ENCODE results near the gene C10orf53.
"Not testable (repeated sequence)": the region's sequence is repeated elsewhere in the genome, so short reads cannot be mapped to it uniquely, and the experiment has no call there.

Gene C10orf53

DNA sequence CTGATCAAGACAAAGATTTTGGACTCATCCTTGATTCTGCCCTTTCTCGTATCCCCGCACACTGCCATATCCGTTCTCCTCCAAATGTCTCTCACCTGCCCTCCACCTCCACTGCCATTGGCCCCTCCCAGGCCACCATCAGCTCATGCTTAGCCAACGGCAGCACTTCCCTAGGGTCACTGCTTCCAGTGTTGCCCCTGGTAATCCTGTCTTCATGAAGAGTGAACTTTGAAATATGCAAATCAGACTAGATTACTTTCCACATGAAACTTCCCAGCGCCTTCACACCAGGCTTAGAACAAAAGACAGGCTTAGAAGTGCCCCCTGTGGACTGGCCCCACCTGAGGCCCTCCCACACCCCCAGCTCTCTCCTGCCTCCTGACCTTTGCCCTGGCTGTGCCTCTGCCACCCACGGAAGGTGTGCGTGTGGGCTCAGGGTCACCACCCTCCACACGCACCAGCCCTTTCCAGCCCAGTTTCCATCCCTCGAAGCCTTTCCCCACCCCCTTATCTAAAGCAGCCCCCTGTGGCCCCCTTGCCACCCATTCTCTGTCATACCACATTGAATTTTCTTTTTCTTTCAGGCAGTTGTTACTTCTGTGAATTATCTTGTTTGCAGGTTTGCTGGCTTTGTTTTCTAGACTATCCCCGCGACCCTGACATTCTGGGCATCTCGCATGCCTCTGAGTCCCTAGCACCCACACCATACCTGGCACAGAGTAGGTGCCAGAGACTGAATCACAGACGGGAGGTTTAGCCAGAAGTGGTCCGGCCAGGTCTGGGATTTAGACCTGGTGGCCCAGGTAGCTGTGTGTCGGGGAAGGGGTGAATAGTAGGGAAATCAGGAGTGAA, 26.8 kb upstream of the C10orf53 start:
- DNase-seq, result no peak

DNA sequence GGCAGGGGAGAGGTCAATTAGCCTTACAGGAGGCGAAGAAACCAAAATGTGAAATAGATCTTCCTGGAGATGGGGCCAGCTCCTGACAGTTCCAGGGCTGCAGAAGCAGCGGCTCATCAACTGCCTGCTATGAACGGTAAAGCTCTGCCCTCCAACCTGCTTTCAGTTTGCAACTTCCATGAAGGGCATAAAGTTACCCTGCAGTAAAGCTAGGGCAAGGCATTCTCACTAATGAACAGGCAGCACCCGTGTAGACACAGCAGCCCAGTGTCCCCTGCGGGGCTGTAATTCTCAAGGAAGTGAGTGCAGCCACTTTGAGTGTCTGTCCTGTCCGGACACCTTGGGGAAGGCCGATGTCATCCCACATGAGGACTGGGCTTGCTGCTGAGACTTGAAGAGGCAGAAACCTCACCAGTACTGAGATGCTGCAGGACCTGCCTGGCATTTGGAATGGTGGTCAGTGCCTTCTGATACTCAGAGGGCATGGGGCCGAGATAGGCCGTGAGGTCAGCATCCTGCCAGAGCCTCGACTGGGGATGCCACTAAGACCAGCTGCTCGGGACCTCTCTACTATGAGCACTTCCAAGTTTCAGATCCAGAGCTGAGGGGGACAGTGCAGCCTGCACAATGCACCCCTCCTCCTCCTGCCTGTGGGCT, 26.1 kb upstream of the C10orf53 start:
- DNase-seq, result no peak

DNA sequence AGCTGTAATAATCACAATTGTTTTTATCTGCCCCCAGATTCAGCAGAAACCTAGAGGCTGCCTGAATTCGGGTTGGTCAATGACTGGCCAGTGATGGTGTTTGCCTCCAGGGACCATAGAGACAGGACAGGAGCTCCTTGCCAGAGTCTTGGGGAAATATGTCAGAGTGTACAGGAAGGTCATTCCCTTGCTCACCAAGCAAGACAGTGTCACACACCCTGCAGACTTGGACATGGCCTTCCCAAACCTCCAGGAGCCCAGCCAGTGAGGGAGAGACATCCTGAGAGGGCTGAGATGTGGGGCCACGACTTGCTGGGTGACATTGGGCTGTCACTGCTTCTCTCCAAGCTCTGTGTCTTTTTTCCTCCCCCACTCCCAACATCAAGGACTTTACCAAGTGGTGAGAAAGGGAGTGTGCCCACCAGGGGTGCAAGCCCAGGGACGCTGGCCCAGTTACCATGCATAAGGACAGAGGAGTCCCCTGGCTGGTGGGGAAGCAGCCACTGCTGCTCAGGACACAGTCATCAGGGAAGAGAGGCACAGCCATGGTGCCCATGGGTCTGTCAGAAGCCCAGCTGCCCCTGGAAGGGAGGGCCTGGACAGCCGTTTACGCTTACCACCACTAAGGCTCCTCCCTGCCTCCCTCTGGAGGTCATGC, 25.3 kb upstream of the C10orf53 start:
- no peak for DNase-seq

DNA sequence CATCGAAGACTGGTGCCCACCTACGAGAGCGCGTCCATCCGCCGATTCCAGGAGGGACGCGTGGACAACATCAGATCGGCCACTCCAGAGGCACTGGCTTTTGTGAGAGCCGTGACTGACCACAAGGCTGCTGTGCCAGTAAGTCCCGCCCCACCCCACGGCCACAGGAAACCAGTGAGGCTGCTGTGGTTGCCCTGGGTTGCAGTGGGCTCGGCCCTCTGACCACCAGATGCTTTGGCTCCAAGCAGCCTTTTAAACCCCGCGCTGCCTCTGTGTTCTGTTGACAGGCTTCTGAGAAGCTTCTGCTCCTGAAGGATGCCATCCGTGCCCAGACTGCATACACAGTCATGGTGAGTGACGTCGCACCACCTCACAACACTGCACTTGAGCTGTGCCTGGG, 24.4 kb upstream of the C10orf53 start:
- DNase-seq, result no peak

DNA sequence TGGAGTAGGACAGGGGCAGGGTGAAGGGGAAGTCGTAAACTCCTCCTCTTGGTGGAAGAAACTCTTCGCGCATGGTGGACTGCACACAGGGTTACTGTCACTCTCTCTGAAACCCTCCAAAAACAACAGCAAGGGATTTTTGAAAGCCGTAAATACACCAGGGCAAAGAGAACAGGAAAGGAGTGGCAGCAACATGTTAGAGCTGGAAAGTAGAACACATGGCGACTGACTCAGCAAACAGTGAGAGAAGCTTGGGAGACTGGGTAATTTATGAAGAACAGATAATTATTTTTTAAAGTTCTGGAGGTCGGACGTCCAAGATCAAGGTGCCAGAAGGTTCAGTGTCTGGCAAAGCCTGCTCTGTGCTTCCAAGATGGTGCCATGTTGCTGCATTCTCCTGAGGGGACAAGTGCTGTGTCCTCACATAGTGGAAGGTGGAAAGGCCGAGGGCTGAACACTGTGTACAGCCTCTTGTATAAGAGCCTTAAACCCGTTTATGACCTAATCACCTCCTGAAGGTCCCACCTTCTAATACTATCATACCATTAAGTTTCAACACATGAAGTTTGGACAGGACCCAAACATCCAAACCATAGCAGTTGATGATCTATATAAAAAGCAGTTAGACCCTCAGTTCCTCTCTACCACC, 22.5 kb upstream of the C10orf53 start:
- DNase-seq, result no peak

DNA sequence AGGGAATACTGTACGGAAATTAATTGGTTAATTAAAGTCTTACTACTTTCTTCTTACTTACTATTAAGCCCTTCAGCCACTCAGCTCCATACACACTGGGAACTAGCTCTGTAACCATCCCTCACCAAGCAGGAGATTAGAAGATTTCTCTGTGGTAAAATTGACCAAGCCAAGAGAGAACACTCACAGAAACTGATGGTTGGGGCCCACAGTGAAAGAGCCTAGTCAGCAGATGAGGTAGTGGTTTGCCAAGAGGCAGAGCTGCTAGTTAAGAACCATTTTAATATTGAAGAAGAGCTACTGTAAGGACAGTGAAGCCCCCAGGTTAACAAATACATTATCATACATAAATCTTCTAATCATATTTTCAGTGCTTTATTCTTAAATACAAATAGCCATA, 21.8 kb upstream of the C10orf53 start:
- DNase-seq, result no peak

DNA sequence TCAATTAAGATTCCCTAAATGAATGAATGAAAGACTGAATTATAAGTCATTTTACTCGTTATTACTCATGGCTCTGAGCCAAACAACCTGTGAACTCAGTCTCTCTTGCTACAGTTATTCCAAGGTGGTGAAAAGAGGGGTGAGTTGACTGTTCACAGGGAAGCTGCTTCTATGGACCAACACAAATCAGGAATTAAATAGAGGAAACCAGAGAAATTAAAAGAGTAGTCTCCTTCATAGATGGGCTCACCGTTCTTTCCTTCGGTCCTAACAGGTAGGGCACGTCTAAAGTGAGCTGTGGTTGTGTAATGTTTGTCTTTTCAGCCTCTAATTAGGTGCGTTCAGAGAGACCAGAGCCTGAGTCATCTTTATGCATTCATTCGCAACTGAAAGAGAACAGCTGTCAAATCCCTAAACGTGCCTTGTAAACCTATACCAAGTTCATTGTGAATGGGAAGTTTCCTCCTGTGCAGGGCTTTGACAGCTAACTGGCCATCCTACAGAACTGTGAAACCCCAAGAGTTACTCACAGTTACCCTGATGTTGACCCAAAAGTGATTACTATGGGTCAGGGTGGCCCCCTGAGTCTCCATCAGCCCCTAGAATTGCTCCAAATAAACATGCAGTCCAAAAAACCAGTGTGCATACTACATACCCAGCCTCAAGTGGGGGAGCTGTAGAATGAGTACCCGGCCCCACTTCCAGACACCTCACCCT, 18.2 kb upstream of the C10orf53 start:
- DNase-seq, result no peak

DNA sequence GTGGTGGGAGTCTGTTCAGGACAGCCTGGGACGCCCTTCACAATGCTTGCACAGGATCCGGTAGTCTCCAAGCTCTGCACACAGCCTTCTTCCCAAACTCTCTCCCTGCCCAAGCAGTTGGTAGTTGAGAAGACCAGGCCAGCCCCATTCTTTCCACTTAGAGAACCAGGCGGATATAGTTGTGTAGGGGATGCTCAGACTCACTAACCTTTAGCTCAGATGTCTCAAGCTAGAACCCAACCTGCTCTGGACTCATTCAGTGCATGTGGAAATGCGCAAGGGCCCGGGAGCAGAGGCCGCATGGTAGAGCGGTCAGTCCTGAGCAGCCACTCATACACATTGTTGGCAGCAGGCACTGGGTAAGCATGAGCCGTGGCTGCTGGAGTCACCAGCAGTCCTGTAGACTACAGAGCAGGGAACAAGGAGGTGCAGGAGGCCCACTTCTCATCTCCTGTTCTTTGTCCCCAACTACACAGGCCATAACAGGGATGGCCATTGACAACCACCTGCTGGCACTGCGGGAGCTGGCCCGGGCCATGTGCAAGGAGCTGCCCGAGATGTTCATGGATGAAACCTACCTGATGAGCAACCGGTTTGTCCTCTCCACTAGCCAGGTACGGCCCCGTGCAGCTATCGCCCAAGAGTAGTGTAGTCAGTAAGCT, 17.2 kb upstream of the C10orf53 start:
- no peak for DNase-seq

DNA sequence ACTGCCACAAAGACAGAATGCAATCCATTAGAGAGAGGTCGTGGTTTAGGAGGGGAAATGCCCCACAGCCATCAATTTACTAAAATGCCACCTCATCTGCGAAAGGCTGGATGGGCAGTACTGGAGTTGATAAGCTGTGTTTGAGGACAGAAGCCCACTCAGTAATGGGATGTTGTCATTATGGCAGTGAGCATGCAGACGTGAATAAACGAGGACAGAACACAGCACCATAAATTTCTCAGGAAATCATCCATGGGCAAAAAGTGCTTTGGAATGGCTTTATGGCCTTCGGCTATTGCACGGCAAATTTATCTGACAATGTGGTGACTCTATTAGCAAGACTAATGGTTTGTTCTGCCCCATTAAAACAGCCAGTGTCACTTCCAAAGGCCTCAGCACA, 15.9 kb upstream of the C10orf53 start:
- no peak for DNase-seq

DNA sequence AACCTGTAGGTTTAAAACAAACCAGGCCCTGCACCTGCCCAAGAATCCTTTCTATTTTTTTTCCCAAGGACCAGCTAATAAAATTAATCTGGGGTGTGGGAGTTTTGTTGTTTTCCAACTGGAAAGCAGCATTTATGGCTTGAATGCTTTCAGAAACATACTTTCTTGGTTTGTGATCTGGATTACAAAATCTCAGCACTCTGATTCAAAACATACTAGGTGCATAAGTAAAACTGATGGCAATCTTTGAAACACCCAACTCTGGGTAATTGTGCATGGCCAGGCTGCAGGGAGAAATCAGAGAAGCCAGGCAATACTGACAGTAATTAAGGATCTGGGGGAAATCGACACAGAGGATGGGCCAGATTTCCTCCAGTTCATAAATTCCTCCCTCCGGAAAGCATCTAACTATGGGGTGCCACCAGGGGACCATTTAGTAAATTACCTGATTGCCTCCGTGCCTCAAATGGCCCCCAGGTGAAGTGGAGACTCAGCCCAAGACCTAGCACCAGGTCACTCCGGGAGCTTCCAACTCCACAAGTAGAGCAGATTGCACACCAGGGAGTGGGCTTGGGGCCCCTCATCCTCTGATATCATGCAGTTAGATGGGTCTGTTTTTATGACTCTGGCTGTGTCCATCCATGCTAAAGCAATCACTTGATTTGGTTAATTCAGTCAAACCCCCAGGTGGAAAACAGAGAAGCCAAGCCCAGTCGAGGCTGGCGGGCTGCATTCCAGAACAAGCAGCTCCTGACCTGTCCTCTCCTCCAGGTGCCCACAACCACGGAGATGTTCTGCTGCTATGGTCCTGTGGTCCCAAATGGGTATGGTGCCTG, 15.2 kb upstream of the C10orf53 start:
- DNase-seq, result no peak

DNA sequence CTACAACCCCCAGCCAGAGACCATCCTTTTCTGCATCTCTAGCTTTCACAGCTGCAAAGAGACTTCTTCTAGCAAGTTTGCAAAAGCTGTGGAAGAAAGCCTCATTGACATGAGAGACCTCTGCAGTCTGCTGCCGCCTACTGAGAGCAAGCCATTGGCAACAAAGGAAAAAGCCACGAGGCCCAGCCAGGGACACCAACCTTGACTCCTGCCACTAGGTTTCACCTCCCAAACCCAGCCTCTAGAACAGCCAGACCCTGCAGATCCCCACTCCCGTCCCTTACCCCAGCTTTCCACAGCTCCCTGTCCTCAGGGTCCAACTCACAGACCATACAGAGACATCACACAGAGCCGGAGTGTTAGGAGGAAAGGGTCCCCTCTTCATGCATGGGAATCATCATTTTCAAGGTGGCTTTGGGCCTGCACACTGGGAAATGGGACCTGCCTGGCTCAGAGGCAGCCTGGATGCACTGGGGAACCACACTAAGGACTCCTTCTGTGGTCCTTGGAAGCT, 14.6 kb upstream of the C10orf53 start:
- DNase-seq, result no peak

DNA sequence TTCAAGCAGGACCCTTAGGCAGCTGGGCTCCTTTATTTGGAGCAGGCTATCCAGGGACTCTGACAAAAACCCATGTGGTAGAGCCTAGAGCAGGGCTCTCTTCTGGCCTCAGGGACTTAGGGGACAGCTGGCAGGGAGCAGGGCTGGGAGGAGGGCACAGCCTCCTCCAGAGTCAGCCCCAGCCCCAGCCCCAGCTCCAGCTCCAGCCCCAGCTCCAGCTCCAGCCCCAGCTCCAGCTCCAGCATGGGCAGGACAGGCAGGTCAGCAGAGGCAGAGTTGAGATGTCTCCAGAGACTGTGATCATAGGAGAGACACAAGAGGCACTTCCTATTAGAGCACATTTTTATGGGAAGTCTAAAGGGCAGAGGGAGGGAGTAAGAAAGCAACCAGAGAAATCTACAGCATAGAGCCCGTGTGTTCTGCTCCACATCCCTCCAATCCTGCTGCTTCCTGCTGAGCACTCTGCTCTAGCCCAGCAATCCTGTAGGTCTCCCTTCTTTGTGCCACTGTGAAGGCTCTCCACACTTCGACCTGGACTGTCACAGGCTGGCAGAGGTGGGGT, 13.3 kb upstream of the C10orf53 start:
- DNase-seq, result no peak

DNA sequence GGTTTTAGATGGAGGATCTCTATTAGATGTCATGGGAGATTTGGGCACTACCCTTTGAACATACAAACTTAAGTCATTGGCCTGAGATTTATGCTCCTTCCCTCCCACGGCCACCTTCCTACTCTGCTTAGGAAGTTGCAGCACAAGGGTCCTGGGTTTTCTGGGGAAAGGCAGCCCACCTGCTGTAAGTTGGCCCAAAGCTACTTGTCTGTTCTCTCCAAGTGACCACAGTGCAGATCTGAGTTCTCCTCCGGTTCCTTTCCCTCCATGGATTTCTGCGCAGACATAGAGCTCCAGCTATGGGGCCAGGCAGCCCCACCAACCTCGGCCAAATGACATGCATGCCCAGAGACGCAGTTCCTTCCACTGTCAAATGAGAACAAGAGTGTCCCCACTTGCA, 12.8 kb upstream of the C10orf53 start:
- no peak for DNase-seq

DNA sequence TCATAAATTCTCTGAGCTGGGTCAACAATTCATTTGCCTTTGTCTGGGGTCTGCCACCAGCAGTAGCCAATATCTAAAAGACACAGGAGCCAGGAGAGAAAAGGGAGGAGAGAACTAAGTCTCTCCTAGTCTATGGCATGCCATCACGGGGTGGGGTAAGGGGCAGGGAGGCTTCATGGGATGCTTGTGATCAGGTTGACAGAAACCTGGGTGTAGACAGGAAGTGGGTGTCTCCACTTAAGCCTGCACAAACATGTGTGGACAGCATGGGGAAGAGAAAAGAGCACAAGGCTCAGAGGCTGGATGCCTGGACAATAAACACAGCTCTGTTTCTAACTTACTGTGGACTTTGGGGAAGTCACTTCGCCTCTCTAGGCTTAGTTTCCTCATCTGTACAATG, 11.5 kb upstream of the C10orf53 start:
- no peak for DNase-seq

DNA sequence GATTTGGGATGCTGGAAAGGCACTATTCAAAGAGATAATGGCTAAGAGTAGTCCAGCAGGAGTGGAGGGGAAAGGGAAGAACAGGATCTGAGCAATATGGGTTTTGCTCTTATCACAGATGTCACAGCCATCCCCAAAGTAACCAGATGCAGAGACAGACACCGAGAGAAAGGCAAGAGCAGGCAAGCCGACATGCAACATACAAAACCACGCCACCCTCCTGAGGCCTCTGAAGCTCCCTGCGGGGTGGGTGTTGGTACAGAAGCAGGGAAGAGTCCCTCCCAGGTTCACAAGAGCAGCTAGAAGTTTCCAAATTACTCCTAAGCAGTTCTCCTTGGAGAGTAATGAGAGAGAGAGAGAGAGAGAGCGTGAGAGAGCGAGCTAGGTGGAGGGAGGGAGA, 10.8 kb upstream of the C10orf53 start:
- DNase-seq, result no peak

DNA sequence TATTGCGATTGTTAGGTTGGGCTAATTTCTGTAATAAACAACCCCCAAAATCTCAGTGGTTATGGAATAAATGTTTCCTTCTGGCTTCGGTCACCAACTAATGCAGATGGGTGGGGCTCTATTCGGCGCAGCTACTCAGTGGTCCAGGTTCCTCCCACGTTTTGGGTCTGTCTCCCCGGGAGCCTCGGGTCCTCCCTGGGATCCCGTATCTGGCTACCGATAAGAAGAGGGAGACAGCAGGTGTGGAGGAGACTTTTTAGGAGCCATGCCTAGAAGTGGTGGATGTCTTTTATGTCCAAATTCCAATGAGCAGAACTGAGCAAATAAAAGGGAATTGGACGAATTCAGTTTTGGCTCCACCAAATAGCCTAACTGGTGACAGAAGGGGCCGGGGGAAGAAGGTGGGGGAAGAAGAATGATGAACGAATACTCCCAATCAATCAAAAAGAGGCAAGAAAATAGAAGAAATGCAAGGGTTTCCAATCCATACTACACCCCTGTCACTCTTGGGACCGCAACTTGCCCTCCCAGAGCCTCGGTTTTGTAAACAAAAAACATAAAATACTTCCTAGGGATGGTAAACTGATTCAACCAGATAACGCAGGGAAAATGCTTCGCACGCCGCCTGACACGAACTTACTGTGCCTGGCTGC, 498 bp upstream of the C10orf53 start:
- DNase-seq, result no peak

DNA sequence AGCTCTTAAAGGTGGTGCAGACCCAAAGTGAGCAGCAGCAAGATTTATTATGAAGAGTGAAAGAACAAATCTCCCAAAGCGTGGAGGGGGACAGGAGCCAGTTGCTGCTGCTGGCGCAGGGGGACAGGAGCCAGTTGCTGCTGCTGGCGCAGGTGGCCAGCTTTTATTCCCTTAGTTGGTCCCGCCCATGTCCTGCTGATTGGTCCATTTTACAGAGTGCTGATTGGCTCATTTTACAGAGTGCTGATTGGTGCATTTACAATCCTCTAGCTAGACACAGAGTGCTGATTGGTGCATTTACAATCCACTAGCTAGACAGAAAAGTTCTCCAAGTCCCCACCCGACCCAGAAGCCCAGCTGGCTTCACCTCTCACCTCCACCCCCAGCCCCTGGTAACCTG, 3.0 kb downstream of the C10orf53 start:
- DNase-seq, result not testable (repeated sequence)

DNA sequence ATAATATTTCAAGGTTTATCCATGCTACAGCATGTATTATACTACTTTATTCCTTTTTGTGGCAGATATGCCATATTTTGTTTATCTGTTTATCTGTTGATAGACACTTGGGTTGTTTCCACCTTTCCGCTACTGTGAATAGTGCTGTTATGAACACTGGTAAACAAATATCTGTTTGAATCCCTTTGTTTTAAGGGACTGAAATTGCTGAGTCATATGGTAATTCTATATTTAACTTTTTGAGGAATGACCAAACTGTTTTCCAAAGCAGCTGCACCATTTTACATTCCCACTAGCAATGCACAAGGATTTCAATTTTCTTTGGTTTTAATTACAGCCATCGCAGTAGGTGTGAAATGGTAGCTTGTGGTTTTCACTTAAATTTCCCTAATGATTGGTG, 3.4 kb downstream of the C10orf53 start:
- no peak for DNase-seq

DNA sequence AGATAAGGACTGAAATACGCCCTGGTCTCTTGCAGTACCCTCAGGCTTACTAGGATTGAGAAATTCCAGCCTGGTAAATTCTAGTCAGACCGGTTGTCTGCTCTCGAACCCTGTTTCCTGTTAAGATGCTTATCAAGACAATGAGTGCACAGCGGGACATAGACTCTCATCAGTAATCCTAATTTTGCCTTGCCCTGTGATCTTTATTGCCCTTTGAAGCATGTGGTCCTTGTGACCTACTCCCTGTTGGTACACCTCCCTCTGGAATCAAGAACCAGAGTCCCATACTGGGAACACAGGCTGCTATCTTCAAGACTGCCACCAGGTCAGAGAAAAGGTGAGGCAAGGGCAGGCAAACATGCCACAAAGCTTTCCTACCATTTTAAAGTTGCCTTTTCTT, 7.2 kb downstream of the C10orf53 start:
- DNase-seq, result no peak

DNA sequence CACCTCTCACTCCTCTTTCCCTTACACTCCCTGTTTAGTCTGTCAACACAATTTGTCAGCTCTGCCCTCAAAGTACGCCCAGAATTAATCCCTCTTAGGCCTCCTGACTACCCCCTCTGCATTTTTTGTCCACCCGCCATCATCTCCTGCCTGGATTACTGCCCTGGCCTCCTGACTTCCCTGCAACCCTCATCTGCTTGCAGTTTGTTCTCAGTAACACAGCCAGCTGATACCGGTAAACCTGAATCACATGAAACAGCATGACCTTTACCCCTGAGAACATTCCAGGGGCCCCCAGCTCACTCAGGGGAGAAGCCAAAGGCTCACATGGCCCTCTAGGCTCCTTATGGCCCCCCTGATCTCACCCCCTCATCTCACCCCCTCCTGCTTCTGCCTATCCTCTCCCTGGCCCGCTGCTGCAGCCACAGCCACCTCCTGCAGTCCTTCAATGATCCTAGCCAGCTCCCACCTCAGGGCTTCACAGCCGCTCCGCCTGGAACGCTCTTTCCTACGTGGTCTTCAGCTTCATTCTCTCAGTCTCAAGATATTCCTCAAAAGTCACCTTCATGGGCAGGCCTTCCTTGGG, 8.9 kb downstream of the C10orf53 start:
- no peak for DNase-seq

Data from activated naive CD4-positive, alpha-beta T cell treated with anti-CD3 and anti-CD28 coated beads, Interleukin-2, amount 50 U/mL, for 16 hours (primary cell).